LHCN-M2 (cell line): ENCODE results near the gene CMSS1. TPM values are rescaled to one million over a fixed set of nuclear protein-coding genes. Genes with fewer than 3 reads are reported as not detected.

Experiments
- DNase-seq: peaks from one replicate; pipeline ENCODE4 v3.0.0-alpha.2; 2012; ENCODE audit warnings: low read depth
- total RNA-seq: library from RNA; depleted of rRNA; stranded (reverse); fragments of >200 nt; gene quantifications from 2 replicates; pipeline ENCODE4 v1.2.3, GENCODE V29; 2014

The CMSS1 gene
- total RNA-seq, 1 experiment from 2014 or later, result 37.1 TPM

GRCh38 chr3:100104817-100105413 lies 287.3 kb downstream of the CMSS1 start:
- DNase-seq, result no peak

GRCh38 chr3:100105501-100105900 lies 287.8 kb downstream of the CMSS1 start:
- no peak for DNase-seq

GRCh38 chr3:100106094-100106493 lies 288.4 kb downstream of the CMSS1 start:
- DNase-seq, result no peak

- DNase-seq, result no peak
Observed at GRCh38 chr3:100106531-100107141, 289.0 kb downstream of the CMSS1 start.

- no peak for DNase-seq
Observed at GRCh38 chr3:100107221-100107814, 289.7 kb downstream of the CMSS1 start.

GRCh38 chr3:100108464-100109079 lies 290.9 kb downstream of the CMSS1 start:
- DNase-seq, result no peak

- DNase-seq, result no peak
Observed at GRCh38 chr3:100110162-100110561, 292.5 kb downstream of the CMSS1 start.

GRCh38 chr3:100111728-100112127 lies 294.1 kb downstream of the CMSS1 start:
- no peak for DNase-seq

GRCh38 chr3:100113723-100114412 lies 296.2 kb downstream of the CMSS1 start:
- no peak for DNase-seq

GRCh38 chr3:100114413-100115030 lies 296.9 kb downstream of the CMSS1 start, which contains the start of gene FILIP1L:
Gene FILIP1L, minus strand, starts transcription at chr3:100114501.
- DNase-seq, result no peak

- DNase-seq, result no peak
Observed at GRCh38 chr3:100117093-100117492, 299.4 kb downstream of the CMSS1 start.

GRCh38 chr3:100120012-100120411 lies 302.4 kb downstream of the CMSS1 start:
- DNase-seq, result no peak

- no peak for DNase-seq
Observed at GRCh38 chr3:100120693-100121092, 303.0 kb downstream of the CMSS1 start.

- no peak for DNase-seq
Observed at GRCh38 chr3:100122321-100122720, 304.7 kb downstream of the CMSS1 start.

GRCh38 chr3:100123112-100123511 lies 305.4 kb downstream of the CMSS1 start:
- no peak for DNase-seq

GRCh38 chr3:100124201-100124761 lies 306.6 kb downstream of the CMSS1 start:
- DNase-seq, result no peak

GRCh38 chr3:100125161-100125938 lies 307.7 kb downstream of the CMSS1 start:
- DNase-seq, result no peak

GRCh38 chr3:100127792-100128191 lies 310.1 kb downstream of the CMSS1 start:
- no peak for DNase-seq

- DNase-seq, result no peak
Observed at GRCh38 chr3:100128565-100128964, 310.9 kb downstream of the CMSS1 start.

- DNase-seq, result no peak
Observed at GRCh38 chr3:100129941-100130340, 312.3 kb downstream of the CMSS1 start.
